Lung (tissue), 12 donors: ENCODE measurements around the gene OR7G2. TPM values are rescaled to one million over a fixed set of nuclear protein-coding genes. Genes with fewer than 3 reads are reported as not detected.

Experiments
- ATAC-seq: fragments of 200-7000 bp; cut with Tn5 transposase; one replicate; pipeline ENCODE4 v1.9.1; 2020; ENCODE audit warnings: moderate number of reproducible peaks; ENCODE audit not compliant: insufficient read depth, low FRiP score
- DNase-seq, 3 donors: peaks; one replicate each; pipeline ENCODE4 v3.0.0-alpha.2; 2013 to 2017
- H3K27ac ChIP-seq, 2 donors: one replicate each; pipeline ENCODE4 v1.5.1; 2013; ENCODE audit warnings: mild to moderate bottlenecking in 2 of 2, moderate library complexity in 2 of 2, control low read depth in 1 of 2, inconsistent platforms in 1 of 2, low read depth in 1 of 2, low read length in 1 of 2
- H3K27me3 ChIP-seq, 3 donors: one replicate each; pipeline ENCODE4 v1.5.1; 2013; ENCODE audit warnings: low read length in 2 of 3; ENCODE audit not compliant: control insufficient read depth in 3 of 3, insufficient read depth in 3 of 3
- H3K36me3 ChIP-seq, 4 donors: one replicate each; pipeline ENCODE4 v1.5.1; 2013; ENCODE audit warnings: low read length in 4 of 4, mild to moderate bottlenecking in 1 of 4, moderate library complexity in 1 of 4; ENCODE audit not compliant: control insufficient read depth in 4 of 4, insufficient read depth in 4 of 4
- H3K4me1 ChIP-seq, 5 donors: one replicate each; pipeline ENCODE4 v1.5.1; 2013; ENCODE audit warnings: low read length in 5 of 5, mild to moderate bottlenecking in 2 of 5, moderate library complexity in 1 of 5; ENCODE audit not compliant: control insufficient read depth in 5 of 5, insufficient read depth in 5 of 5
- H3K4me3 ChIP-seq: one replicate; pipeline ENCODE4 v1.5.1; 2013; ENCODE audit warnings: mild to moderate bottlenecking, control low read depth, moderate library complexity
- H3K9ac ChIP-seq, 2 donors: one replicate each; pipeline ENCODE4 v1.5.1; 2013; ENCODE audit warnings: low read length in 2 of 2, control low read depth in 1 of 2; ENCODE audit not compliant: insufficient read depth in 1 of 2
- H3K9me3 ChIP-seq, 4 donors: one replicate each; pipeline ENCODE4 v1.5.1; 2013; ENCODE audit warnings: low read length in 3 of 4, mild to moderate bottlenecking in 1 of 4, moderate library complexity in 1 of 4; ENCODE audit not compliant: control insufficient read depth in 4 of 4, insufficient read depth in 3 of 4
- CTCF ChIP-seq: IDR thresholded peaks from 2 replicates; pipeline ENCODE4 v1.5.1; 2012; ENCODE audit warnings: mild to moderate bottlenecking; ENCODE audit errors: control extremely low read depth, extremely low read depth
- WGBS, 2 donors: extraction: QIAGEN DNeasy Blood & Tissue Kit; methylation state at CpG; one replicate each; pipeline ENCODE4 v1.1.7; 2013; 5-methylcytosine and 5-hydroxymethylcytosine counted together
- polyA plus RNA-seq, 2 donors: library from polyadenylated mRNA; stranded (reverse); fragments of 200-250 nt; gene quantifications; one replicate each; pipeline ENCODE4 v1.2.1, GENCODE V29; 2013
- total RNA-seq, 2 donors: library from RNA; depleted of rRNA in 1 of 2; stranded (reverse); fragments of >200 nt in 1 of 2; gene quantifications; one replicate each; pipeline ENCODE4 v1.2.1, GENCODE V29; 2014 to 2021
- donor health status: control.
- donor health status: control.
- donor health status: Bipolar disorder and iron deficiency.
- donor health status: healthy.
- donor health status: DM: yes; HTN: yes; CAD: no.

OR7G2 gene
- total and polyA plus RNA-seq, 4 donors = not detected

DNA sequence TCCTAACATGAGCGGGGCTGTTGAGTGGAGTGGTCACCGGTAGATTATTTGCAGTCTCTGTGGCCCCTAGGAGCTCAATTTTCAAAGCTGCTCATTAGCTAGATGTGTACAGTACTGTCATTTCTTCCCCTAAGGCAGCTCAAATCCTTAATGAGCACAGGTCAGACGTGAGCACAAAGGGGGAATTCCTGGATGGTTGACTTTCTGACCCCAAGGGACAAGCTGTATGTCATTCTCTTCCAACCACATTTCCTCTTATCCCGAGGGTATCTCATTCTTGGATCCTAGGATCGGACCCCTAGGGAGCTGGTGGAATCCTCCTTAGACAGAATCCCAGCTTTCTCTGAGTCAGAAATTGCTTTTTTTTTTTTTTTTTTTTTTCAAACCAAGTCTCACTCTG lies 25.1 kb upstream of the OR7G2 start:
- ATAC-seq (no peak), DNase-seq (no peak)
- Histone ChIP-seq H3K4me1 (no peaks in the 10 kb centered on the region), H3K9ac (no peak overlapping the region), H3K27me3 (peaks cover 0 to 2% (median 0%) of the 10 kb centered on the region in 3 donors), H3K27ac (no peak overlapping the region), H3K36me3 (no peaks in the 10 kb centered on the region), H3K4me3 (no peak overlapping the region), H3K9me3 (no peaks in the 10 kb centered on the region)
- WGBS, 2 donors = 63 to 69% methylated on average over 5 of the region's 5 CpGs
- no peak for TF ChIP-seq CTCF

GRCh38 chr19:9130965-9131364 lies 23.7 kb upstream of the OR7G2 start:
- H3K9me3 ChIP-seq = no peaks in the 10 kb centered on the region
- no peaks in the 10 kb centered on the region for H3K4me1 ChIP-seq
- WGBS, 2 donors = 32 to 37% methylated on average over 1 of the region's 1 CpG
- no peak for ATAC-seq
- DNase-seq = no peak
- no peak for TF ChIP-seq CTCF
- no peak overlapping the region for H3K9ac ChIP-seq
- no peaks in the 10 kb centered on the region for H3K36me3 ChIP-seq
- no peak overlapping the region for H3K4me3 ChIP-seq
- H3K27ac ChIP-seq = no peak overlapping the region
- H3K27me3 ChIP-seq = peaks cover 0 to 2% (median 0%) of the 10 kb centered on the region in 3 donors

DNA sequence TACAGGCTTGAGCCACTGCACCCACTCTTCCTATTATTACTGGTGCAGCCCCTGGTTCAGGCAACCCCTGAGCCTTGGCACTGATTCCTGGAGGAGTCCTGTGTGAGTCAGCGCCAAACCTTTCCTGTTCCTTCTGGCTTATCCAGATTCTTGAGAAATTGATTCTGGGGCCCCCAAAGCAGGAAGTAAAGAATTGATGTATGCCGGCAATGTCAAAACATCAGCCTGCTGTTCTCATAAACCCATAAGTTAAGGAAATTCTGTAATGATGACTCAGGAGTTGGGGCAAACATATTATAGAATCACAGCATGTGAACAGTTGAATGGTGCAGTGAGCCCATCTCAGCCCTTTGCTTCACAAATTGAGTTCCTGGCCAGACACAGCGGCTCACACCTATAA lies 20.9 kb upstream of the OR7G2 start:
- WGBS, 2 donors = 49 to 50% methylated on average over 3 of the region's 3 CpGs
- ATAC-seq (no peak), DNase-seq (no peak)
- no peaks in the 10 kb centered on the region for H3K36me3 ChIP-seq
- no peaks in the 10 kb centered on the region for H3K27me3 ChIP-seq
- H3K4me1 ChIP-seq = no peaks in the 10 kb centered on the region
- H3K9me3 ChIP-seq = no peaks in the 10 kb centered on the region
- no peak overlapping the region for H3K4me3 ChIP-seq
- TF ChIP-seq CTCF = no peak
- no peak overlapping the region for H3K9ac ChIP-seq
- H3K27ac ChIP-seq = no peak overlapping the region

DNA sequence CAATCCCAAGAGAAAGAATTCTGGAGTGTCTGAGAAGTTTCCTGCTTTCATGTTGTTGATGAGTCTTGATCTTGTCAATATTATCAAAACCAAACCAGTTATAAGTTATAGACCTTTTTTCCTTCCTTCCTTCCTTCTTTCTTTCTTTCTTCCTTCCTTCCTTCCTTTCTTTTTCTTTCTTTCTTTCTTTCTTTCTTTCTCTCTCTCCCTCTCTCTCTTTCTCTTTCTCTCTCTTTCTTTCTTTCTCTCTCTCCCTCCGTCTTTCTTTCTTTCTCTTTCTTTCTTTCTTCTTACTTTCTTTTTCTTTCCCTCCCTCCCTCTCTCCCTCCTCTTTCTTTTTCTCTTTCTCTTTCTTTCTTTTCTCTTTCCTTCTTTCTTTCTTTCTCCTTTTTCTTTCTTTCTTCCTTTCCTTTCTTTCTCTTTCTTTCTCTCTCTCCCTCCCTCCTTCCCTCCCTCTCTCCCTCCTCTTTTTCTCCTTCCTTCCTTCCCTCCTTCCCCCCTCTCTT lies 19.7 kb upstream of the OR7G2 start, which contains the start of gene OR7G3:
TSS of gene OR7G3 (minus strand) at position 51 of the 506 bp plus-strand sequence. CDS start at position 51, 0 bp downstream.
- WGBS, 2 donors = 81 to 94% methylated on average over 1 of the region's 1 CpG
- TF ChIP-seq CTCF = no peak

More for the DNA sequence above, 19.7 kb upstream of the OR7G2 start, which contains the start of gene OR7G3:
- no peak for DNase-seq
- H3K36me3 ChIP-seq = no peaks in the 10 kb centered on the region
- no peaks in the 10 kb centered on the region for H3K9me3 ChIP-seq
- no peak within 1 kb of the TSS for H3K27ac ChIP-seq
- no peaks in the 10 kb centered on the region for H3K27me3 ChIP-seq
- H3K9ac ChIP-seq = no peak within 1 kb of the TSS
- H3K4me3 ChIP-seq = no peak within 1 kb of the TSS
- no peak for ATAC-seq
- no peaks in the 10 kb centered on the region for H3K4me1 ChIP-seq
